GM19099 (cell line): ENCODE data around the gene EFHD2.

ENCODE experiments used
- POLR2A ChIP-seq: IDR thresholded peaks from 3 replicates; pipeline ENCODE4 v1.6.1; 2011; ENCODE audit warnings: low read depth; ENCODE audit not compliant: insufficient read length; ENCODE audit errors: extremely low read depth

The EFHD2 gene

GRCh38 chr1:15430787-15431570 is 21.3 kb downstream of the EFHD2 start:
- no peak for TF ChIP-seq POLR2A

DNA sequence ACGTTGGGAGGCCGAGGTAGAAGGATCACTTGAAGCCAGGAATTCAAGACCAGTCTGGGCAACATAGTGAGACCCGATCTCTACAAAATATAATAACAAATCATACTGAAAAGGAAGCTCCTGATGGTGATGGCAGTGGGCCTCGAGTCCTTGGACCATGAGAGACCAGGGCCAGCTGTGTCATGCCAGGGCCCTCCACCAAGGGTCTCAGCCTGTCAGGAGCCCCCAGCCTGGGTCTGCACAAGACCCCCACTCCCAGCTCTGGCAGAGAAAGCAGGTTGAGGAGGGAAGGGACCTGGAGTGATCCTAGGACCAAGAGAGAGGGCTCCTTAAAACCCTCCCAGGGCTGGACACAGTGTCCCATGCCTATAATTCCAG is 21.9 kb downstream of the EFHD2 start:
- TF ChIP-seq POLR2A: no peak

- TF ChIP-seq POLR2A: no peak
These were observed 22.6 kb downstream of the EFHD2 start for GRCh38 chr1:15432324-15432723.

DNA sequence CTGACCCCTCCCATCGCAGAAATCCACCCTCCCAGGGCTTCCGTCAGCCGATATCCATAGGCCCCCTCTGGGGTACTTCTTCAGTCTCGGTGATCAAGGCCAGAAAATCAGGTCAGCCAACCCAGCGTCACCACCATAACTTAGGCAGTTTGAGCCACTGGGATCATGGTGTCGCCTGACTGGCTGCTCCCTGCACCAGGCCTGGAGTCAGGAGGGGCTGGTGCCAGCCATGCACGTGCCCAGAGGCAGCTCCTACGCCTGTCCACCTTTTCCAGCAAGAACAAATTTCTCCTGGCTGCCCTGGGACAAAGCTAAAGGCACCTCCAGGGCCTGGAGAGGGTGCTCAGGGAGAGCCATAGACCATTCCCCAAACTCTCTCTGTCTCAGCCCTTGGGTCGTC is 23.8 kb downstream of the EFHD2 start:
- no peak for TF ChIP-seq POLR2A

- TF ChIP-seq POLR2A: no peak
These were observed 25.8 kb downstream of the EFHD2 start for GRCh38 chr1:15435239-15436077.

- no peak for TF ChIP-seq POLR2A
These were observed 27.3 kb downstream of the EFHD2 start for GRCh38 chr1:15436881-15437442.

GRCh38 chr1:15439325-15439724 is 29.6 kb downstream of the EFHD2 start:
- no peak for TF ChIP-seq POLR2A

GRCh38 chr1:15440357-15440756 is 30.7 kb downstream of the EFHD2 start:
- no peak for TF ChIP-seq POLR2A

- no peak for TF ChIP-seq POLR2A
These were observed 31.6 kb downstream of the EFHD2 start for GRCh38 chr1:15441247-15441646.

DNA sequence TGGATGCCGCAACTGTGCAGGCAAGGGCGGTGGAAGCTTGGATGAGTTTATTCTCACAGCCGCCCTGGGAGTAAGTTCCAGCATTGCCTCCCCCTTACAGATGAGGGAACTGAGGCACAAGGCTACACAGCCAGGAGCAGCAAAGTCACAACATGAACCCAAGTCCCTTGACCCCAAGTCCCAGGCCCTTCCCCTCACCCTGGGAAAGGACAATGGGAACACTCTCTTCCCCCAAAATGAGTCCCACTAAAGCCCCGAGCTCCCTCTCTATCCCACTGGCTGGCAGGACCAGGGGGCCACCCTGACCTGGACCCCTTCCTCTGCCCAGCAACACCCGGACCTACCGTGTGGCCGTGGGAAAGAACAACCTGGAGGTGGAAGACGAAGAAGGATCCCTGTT is 32.4 kb downstream of the EFHD2 start:
- no peak for TF ChIP-seq POLR2A

GRCh38 chr1:15442759-15443158 is 33.1 kb downstream of the EFHD2 start:
- no peak for TF ChIP-seq POLR2A

- TF ChIP-seq POLR2A: no peak
These were observed 33.6 kb downstream of the EFHD2 start for GRCh38 chr1:15443281-15443680.

DNA sequence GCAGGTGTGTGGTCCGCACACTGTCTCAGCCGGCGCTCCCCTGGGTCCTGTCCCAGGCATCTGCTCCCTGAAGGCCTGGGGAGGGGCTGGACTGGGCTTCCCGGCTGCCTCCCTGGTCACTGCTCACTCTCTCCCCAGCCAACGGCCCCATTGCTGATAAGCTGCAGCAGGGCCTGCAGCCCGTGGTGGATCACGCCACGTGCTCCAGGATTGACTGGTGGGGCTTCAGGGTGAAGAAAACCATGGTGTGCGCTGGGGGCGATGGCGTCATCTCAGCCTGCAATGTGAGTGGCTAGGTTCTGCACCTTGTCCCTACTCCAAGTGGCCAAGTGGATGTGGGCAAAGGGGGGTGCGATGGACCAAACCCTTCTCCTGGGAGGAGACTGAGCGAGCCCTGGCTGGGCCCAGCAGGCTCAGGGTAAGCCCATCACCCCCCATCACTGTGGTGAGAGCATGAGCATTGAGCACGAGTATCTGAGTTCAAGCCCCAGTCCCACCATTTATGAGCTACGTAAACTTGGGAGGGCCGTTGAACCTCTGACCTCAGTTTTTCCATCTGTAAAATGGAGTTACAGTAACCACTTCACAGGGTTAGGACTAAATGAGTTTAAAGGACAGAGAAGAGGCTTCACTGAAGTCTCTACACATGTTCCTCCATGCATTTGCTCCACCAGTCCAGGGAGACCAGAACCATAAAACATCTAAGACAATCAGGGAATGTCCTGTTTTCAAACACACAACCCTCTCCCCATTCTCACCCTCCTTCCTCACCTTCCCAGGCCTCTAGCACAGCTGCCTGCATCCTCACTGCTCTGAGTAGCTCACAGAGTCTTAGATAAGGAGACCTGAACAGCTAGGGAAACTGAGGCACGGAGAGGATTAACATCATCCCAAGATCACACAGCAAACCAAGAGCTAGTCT is 35.0 kb downstream of the EFHD2 start:
- no peak for TF ChIP-seq POLR2A

DNA sequence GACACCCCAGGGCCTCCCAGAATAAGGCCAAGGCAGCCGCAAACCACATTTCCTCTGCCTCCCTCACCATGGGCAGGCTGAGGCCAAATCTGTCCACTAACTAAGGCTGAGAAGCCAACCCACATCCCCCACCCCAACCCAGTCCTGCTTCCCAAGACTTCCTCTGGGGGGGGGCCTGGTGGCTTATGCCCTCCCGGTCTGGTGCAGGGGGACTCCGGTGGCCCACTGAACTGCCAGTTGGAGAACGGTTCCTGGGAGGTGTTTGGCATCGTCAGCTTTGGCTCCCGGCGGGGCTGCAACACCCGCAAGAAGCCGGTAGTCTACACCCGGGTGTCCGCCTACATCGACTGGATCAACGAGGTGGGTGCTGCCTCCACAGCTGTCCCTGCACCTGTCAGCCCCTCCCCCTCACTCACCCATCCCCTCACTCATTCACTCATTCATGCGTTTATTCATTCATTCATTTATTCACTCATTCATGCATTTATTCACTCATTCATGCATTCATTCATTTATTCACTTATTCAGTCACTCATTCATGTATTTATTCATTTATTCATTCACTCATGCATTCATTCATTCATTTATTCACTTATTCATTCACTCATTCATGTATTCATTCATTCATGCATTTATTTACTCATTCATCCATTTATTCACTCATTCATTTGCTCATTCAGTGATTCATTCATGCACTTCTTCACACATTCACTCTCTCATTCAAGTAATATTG is 35.9 kb downstream of the EFHD2 start:
- TF ChIP-seq POLR2A: no peak
